ENCODE data around the gene CD96.

DNA sequence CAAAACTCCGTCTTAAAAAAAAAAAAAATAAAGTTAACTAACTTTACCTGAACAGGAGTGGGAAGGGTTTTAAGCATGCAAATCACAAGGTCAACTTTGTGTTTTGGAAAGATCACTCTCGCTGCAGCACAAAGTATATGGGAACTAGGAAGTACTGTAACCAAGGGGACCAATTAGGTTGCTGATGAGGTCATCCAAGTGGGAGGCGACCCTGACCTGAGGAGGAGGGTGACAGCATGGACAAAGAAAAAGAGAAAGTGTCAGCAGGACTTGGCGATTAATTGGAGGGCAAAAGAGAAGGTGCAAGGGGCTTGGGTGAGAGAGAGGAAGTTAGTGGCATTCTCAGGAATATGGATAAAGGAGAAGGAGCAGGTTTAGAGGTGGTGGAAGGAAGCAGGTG, 142.6 kb downstream of the CD96 start:
- TF ChIP-seq, protein P1, sequence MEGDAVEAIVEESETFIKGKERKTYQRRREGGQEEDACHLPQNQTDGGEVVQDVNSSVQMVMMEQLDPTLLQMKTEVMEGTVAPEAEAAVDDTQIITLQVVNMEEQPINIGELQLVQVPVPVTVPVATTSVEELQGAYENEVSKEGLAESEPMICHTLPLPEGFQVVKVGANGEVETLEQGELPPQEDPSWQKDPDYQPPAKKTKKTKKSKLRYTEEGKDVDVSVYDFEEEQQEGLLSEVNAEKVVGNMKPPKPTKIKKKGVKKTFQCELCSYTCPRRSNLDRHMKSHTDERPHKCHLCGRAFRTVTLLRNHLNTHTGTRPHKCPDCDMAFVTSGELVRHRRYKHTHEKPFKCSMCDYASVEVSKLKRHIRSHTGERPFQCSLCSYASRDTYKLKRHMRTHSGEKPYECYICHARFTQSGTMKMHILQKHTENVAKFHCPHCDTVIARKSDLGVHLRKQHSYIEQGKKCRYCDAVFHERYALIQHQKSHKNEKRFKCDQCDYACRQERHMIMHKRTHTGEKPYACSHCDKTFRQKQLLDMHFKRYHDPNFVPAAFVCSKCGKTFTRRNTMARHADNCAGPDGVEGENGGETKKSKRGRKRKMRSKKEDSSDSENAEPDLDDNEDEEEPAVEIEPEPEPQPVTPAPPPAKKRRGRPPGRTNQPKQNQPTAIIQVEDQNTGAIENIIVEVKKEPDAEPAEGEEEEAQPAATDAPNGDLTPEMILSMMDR (IDR thresholded peaks at IDR 0.05; ENCODE audit: poor library complexity), result no peak
- TF ChIP-seq EZH2phosphoT487 (IDR thresholded peaks at IDR 0.05; ENCODE audit: low read depth, severe bottlenecking, unreplicated experiment), result no peak

Measured in hepatocyte (in vitro differentiated cells).